ENCODE results near the gene ZC3HAV1L.
"Not testable (repeated sequence)": the region's sequence is repeated elsewhere in the genome, so short reads cannot be mapped to it uniquely, and the experiment has no call there.

DNA sequence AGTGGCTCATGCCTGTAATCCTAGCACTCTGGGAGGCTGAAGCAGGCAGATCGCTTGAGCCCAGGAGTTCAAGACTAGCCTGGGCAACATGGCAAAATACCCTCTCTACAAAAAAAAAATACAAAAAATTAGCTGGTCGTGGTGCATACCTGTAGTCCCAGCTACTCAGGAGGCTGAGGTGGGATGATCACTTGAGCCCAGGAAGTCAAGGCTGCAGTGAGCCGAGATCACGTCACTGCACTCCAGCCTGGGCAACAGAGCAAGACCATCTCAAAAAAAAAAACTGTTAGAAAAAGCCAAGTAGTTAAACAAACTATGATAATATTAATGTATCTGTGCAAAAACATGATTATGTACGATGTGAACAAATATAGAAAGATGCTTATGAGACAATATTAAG is 10.0 kb downstream of the ZC3HAV1L start:
- TF ChIP-seq TARDBP (IDR thresholded peaks at IDR 0.05); L3MBTL2 (conservative IDR thresholded peaks at IDR 0.05): not testable (repeated sequence)
